HepG2 (cell line): ENCODE measurements around the gene SMARCD1. TPM values are rescaled to one million over a fixed set of nuclear protein-coding genes. Genes with fewer than 3 reads are reported as not detected.

Experiments used
- ATAC-seq: fragments of 200-7000 bp; cut with Tn5 transposase; 3 replicates; pipeline ENCODE4 v1.9.1; 2020; ENCODE audit warnings: mild to moderate bottlenecking, moderate library complexity
- BruUV-seq: library from RNA; stranded (reverse); fragments of 400-500 nt; replicated peaks from 2 replicates; lab custom pipeline; 2021; lab: Mats Ljungman, UMichigan
- CTCF ChIA-PET: fragments of 300-600 bp; formaldehyde crosslinking; extraction: SDS; loops from one replicate; lab custom pipeline; 2021; ENCODE audit warnings: low total read pairs, inconsistent platforms, low intra/inter-chr PET ratio; lab: Yijun Ruan, JAX
- POLR2A ChIA-PET: fragments of 350-600 bp; sonication (Branson Sonifier 250); formaldehyde crosslinking; loops from one replicate; lab custom pipeline; 2020; ENCODE audit warnings: antibody characterized with exemption, inconsistent platforms; lab: Yijun Ruan, JAX
- DNase-seq: peaks from one replicate; pipeline ENCODE4 v3.0.0-alpha.2; 2015; ENCODE audit warnings: low spot score
- FAIRE-seq: peaks from 3 replicates; lab custom pipeline; 2011; peaks lifted over from hg19 to GRCh38; lab: Jason Lieb, UNC
- H2AFZ ChIP-seq: one replicate; pipeline ENCODE4 v1.6.1; 2011; ENCODE audit warnings: low read length, inconsistent platforms
- H3K27ac ChIP-seq: fragments of 300-600 bp; 3 replicates; pipeline ENCODE4 v1.8.0; 2011; ENCODE audit warnings: mixed run types, mild to moderate bottlenecking, mixed read lengths, low read length, inconsistent platforms; ENCODE audit not compliant: insufficient read depth; ENCODE audit errors: extremely low read length
- H3K27me3 ChIP-seq, 2 experiments: fragments of 200-600 bp in 1 of 2; 2 replicates in 1 of 2; 3 replicates in 1 of 2; pipeline versions ENCODE4 v1.6.0 to v1.8.0; 2011; ENCODE audit warnings: low read length in 2 of 2, mild to moderate bottlenecking in 2 of 2, moderate library complexity in 2 of 2, inconsistent platforms in 1 of 2; ENCODE audit not compliant: insufficient read depth in 2 of 2, control insufficient read depth in 1 of 2
- H3K36me3 ChIP-seq, 2 experiments: fragments of 200-600 bp in 1 of 2; replicated peaks in 1 of 2; 2 replicates in 1 of 2; 3 replicates in 1 of 2; pipeline versions ENCODE4 v1.5.1 to v1.8.0; 2011; ENCODE audit warnings: low read length in 2 of 2, inconsistent platforms in 1 of 2; ENCODE audit not compliant: insufficient read depth in 2 of 2, control insufficient read depth in 1 of 2
- H3K4me1 ChIP-seq: 2 replicates; pipeline ENCODE4 v1.5.1; 2012; ENCODE audit warnings: low read length, inconsistent platforms; ENCODE audit not compliant: insufficient read depth
- H3K4me2 ChIP-seq: 2 replicates; pipeline ENCODE4 v1.6.0; 2011; ENCODE audit warnings: low read depth, low read length, inconsistent platforms
- H3K4me3 ChIP-seq, 3 experiments: fragments of 200-600 bp in 1 of 3; sonication (generic), shearing (Covaris generic) in 1 of 3; replicated peaks in 1 of 3; 2 replicates each; pipeline ENCODE4 v1.5.1; 2011 to 2016; ENCODE audit warnings: low read length in 3 of 3, inconsistent platforms in 2 of 3, low read depth in 2 of 3, mild to moderate bottlenecking in 2 of 3, control low read depth in 1 of 3, mixed read lengths in 1 of 3; ENCODE audit not compliant: insufficient read depth in 1 of 3
- H3K79me2 ChIP-seq: one replicate; pipeline ENCODE4 v1.6.1; 2011; ENCODE audit warnings: low read length, inconsistent platforms; ENCODE audit not compliant: insufficient read depth
- H3K9ac ChIP-seq: 2 replicates; pipeline ENCODE4 v1.6.0; 2011; ENCODE audit warnings: mild to moderate bottlenecking, low read depth, low read length, inconsistent platforms; ENCODE audit not compliant: insufficient read depth
- H3K9me3 ChIP-seq: 2 replicates; pipeline ENCODE4 v1.5.1; 2012; ENCODE audit warnings: mild to moderate bottlenecking, low read length
- H4K20me1 ChIP-seq: 2 replicates; pipeline ENCODE4 v1.6.0; 2011; ENCODE audit warnings: inconsistent platforms, mild to moderate bottlenecking, low read length, moderate library complexity; ENCODE audit not compliant: insufficient read depth
- ATF4 ChIP-seq, 2 experiments: fragments of 450-650 bp in 1 of 2; sonication (generic) in 1 of 2; formaldehyde crosslinking; IDR thresholded peaks; 2 replicates each; pipeline versions ENCODE4 v1.5.0 to v1.8.0; 2020 to 2022; ENCODE audit warnings: mild to moderate bottlenecking in 1 of 2, missing genetic modification reagents in 1 of 2
- CEBPB ChIP-seq: IDR thresholded peaks from 2 replicates; pipeline ENCODE4 v1.6.1; 2011; ENCODE audit warnings: low read depth, low read length, improper control_type of control experiment, borderline replicate concordance
- CEBPG ChIP-seq: IDR thresholded peaks from 2 replicates; pipeline ENCODE4 v1.6.1; 2016
- FOSL2 ChIP-seq: sonication (generic); formaldehyde crosslinking; IDR thresholded peaks from 2 replicates; pipeline ENCODE4 v1.4.0; 2020; ENCODE audit warnings: missing genetic modification reagents
- SAP130 ChIP-seq: IDR thresholded peaks from 2 replicates; pipeline ENCODE4 v1.6.1; 2016; ENCODE audit warnings: low read depth
- SRSF9 ChIP-seq: fragments of 200-400 bp; formaldehyde crosslinking; IDR thresholded peaks from 2 replicates; pipeline ENCODE4 v1.6.1; 2018; ENCODE audit warnings: borderline replicate concordance, mild to moderate bottlenecking, low read depth, low read length; ENCODE audit not compliant: insufficient read depth, poor library complexity, severe bottlenecking
- WGBS: methylation state at CpG from one replicate; pipeline ENCODE4 v1.1.6; 2017; ENCODE audit warnings: low lambda C conversion rate; 5-methylcytosine and 5-hydroxymethylcytosine counted together
- in situ Hi-C: cut with HindIII; loops from 2 replicates; pipeline ENCODE4 v1.10.0; 2017; ENCODE audit warnings: low pct_unique_long_range_greater_than_20kb; ENCODE audit not compliant: extremely low pct_ligation_motif_present
- intact Hi-C: fragments of 100-400 bp; cut with micrococcal nuclease; formaldehyde crosslinking; loops from one replicate; pipeline ENCODE4 v1.10.0; 2022; ENCODE audit not compliant: unreplicated experiment
- polyA plus RNA-seq, 8 experiments: library from polyadenylated mRNA; depleted of rRNA in 3 of 8; stranded (reverse) in 7 of 8; unstranded in 1 of 8; fragments of >200 nt; fragmentation: Illumina TruSeq in 4 of 8; extraction: Trizol in 4 of 8; gene quantifications; 2 replicates each; pipeline versions ENCODE4 v1.2.1 to v1.2.3, GENCODE V29; 2011 to 2016; ENCODE audit warnings: low read depth in 4 of 8, missing spikeins in 1 of 8, mixed read lengths in 1 of 8; ENCODE audit not compliant: insufficient read depth in 1 of 8
- total RNA-seq, 5 experiments: library from RNA; depleted of rRNA; stranded (reverse); fragments of >200 nt; fragmentation: Illumina TruSeq; extraction: Trizol; gene quantifications; 2 replicates each; pipeline ENCODE4 v1.2.3, GENCODE V29; 2016; ENCODE audit warnings: low read depth in 1 of 5
- TF ChIP-seq, protein P1 (sequence below): sonication (generic); formaldehyde crosslinking; conservative IDR thresholded peaks from 2 replicates; pipeline ENCODE4 v1.8.1; 2023; ENCODE audit warnings: missing genetic modification reagents

SMARCD1 gene
- total and polyA plus RNA-seq, 2 of the 13 experiments (the other 11 are each of a cell fraction or from before 2014, with no cell fraction given): 51.7 to 54.6 TPM

DNA sequence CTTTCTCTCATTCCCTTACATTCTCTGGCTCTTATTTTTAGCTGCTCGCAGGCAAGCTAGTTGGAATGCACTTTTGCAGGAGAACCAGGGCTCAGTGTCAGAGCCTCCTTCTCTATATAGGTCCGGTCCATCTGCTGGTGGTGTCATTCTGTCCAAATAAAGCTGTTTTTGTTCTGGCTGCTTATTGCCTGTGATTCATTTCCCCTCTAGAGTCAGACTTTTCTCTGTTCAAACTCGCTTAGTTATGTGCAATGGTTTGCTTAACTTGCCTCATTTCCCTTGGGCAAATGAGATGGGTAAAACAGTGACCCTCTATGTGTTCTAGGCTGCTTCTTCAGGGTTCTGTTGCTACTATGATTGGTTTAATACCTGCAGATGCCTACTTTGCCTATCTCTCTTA lies 2.9 kb downstream of the SMARCD1 start:
- peaks cover 17% of the 10 kb centered on the region for H3K79me2 ChIP-seq
- no peaks in the 10 kb centered on the region for H3K27me3 ChIP-seq
- no peak overlapping the region for H3K4me3 ChIP-seq
- peaks cover 16 to 48% of the 10 kb centered on the region in 2 experiments for H3K36me3 ChIP-seq
- intact Hi-C loops: no loop called here
- H3K9ac ChIP-seq: no peak overlapping the region
- in situ Hi-C loops: no loop called here
- peak; percentile 70 for DNase-seq
- CTCF ChIA-PET: interaction anchor here (2.0 kb wide), 1 partner anchor 13 kb away, joined by 5 read pairs; no protein-coding TSS in a partner anchor
- H3K4me1 ChIP-seq: peaks cover 52% of the 10 kb centered on the region
- H2AFZ ChIP-seq: no peak overlapping the region
- POLR2A ChIA-PET: interaction anchor here (1.6 to 7.4 kb wide), 4 partner anchors 13 to 79 kb away, joined by 6 to 265 read pairs (median 10); partner anchors contain the start of genes CERS5, COX14 and GPD1
- H3K27ac ChIP-seq: peak overlapping the region; percentile 43
- TF ChIP-seq, protein P1, sequence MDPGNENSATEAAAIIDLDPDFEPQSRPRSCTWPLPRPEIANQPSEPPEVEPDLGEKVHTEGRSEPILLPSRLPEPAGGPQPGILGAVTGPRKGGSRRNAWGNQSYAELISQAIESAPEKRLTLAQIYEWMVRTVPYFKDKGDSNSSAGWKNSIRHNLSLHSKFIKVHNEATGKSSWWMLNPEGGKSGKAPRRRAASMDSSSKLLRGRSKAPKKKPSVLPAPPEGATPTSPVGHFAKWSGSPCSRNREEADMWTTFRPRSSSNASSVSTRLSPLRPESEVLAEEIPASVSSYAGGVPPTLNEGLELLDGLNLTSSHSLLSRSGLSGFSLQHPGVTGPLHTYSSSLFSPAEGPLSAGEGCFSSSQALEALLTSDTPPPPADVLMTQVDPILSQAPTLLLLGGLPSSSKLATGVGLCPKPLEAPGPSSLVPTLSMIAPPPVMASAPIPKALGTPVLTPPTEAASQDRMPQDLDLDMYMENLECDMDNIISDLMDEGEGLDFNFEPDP (CRISPR knock-in tag): no peak
- peak in 1 of 2 experiments; percentile 96; a peak in 2 of 4 replicates for TF ChIP-seq ATF4 (CRISPR knock-in tag; IDR thresholded peaks at IDR 0.05)
- 0 out of 2 replicates have a peak, but pooled peaks have one; percentile 9 for TF ChIP-seq SAP130
- peak; percentile 79 for TF ChIP-seq FOSL2
- TF ChIP-seq SRSF9: no peak
- TF ChIP-seq CEBPG (CRISPR knock-in tag): peak; percentile 65
- peak; percentile 64; the same call in 1 of the 2 replicates for TF ChIP-seq CEBPB
- TF ChIP-seq, all 625 proteins: peak for 5
- Histone ChIP-seq H3K4me2 (0 out of 2 replicates have a peak overlapping the region, but pooled peaks have one; percentile 0), H3K9me3 (no peaks in the 10 kb centered on the region), H4K20me1 (peaks cover 4% of the 10 kb centered on the region; the same call in 1 of the 2 replicates)
- FAIRE-seq: no peak
- no TSS peak for BruUV-seq
- ATAC-seq: no peak; the same call in 2 of the 3 replicates
- WGBS: 44% methylated on average over 3 of the region's 3 CpGs
